Measurements from ENCODE around the gene LRMDA.

The LRMDA gene

DNA sequence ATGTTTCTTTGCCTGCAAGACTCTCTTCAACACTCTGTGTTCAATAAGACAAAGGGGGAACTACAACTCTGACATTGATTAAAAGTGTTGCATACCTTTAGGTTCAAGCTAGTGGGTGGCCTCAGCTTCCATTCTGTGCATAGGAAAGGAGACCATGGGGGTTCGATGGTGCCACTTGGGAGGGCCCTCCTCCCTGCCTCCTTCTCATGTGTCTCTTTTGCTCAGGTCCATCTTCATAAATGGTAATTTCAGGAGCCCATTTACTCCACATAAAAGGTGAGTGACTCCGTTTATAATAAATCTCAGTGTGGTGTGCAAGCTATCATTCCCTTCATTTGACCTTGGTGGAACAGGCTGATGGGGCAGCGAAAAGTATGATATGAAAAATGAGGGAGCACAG, 285.1 kb downstream of the LRMDA start:
- DNase-seq, result no peak
- peaks cover 37% of the 10 kb centered on the region for H3K4me1 Mint-ChIP-seq
- H3K27me3 Mint-ChIP-seq (ENCODE audit: low read depth, poor library complexity), result peaks cover 6% of the 10 kb centered on the region
- no peak overlapping the region for H3K4me3 Mint-ChIP-seq
- no peak overlapping the region for H3K27ac Mint-ChIP-seq
- no peaks in the 10 kb centered on the region for H3K36me3 Mint-ChIP-seq (ENCODE audit: low read depth)
- no peak for TF ChIP-seq CTCF (IDR thresholded peaks at IDR 0.05)
- H3K9me3 Mint-ChIP-seq, result peaks cover 6% of the 10 kb centered on the region

- peaks cover 6% of the 10 kb centered on the region for H3K27me3 Mint-ChIP-seq (ENCODE audit: low read depth, poor library complexity)
These were observed 285.9 kb downstream of the LRMDA start for GRCh38 chr10:75717126-75717916.

GRCh38 chr10:75718991-75719390, 287.6 kb downstream of the LRMDA start:
- Mint-ChIP-seq H3K4me3 (no peak overlapping the region), H3K4me1 (peaks cover 21% of the 10 kb centered on the region), H3K27ac (no peak overlapping the region), H3K9me3 (peaks cover 6% of the 10 kb centered on the region), H3K27me3 (ENCODE audit: low read depth, poor library complexity) (peaks cover 6% of the 10 kb centered on the region), H3K36me3 (ENCODE audit: low read depth) (no peaks in the 10 kb centered on the region)
- no peak for DNase-seq
- no peak for TF ChIP-seq CTCF (IDR thresholded peaks at IDR 0.05)

More at GRCh38 chr10:75717126-75717916, 285.9 kb downstream of the LRMDA start:
- Mint-ChIP-seq H3K4me1 (peaks cover 30% of the 10 kb centered on the region), H3K4me3 (no peak overlapping the region), H3K36me3 (ENCODE audit: low read depth) (no peaks in the 10 kb centered on the region), H3K27ac (no peak overlapping the region), H3K9me3 (peaks cover 6% of the 10 kb centered on the region)
- DNase-seq, result no peak
- TF ChIP-seq CTCF (IDR thresholded peaks at IDR 0.05), result no peak

DNA sequence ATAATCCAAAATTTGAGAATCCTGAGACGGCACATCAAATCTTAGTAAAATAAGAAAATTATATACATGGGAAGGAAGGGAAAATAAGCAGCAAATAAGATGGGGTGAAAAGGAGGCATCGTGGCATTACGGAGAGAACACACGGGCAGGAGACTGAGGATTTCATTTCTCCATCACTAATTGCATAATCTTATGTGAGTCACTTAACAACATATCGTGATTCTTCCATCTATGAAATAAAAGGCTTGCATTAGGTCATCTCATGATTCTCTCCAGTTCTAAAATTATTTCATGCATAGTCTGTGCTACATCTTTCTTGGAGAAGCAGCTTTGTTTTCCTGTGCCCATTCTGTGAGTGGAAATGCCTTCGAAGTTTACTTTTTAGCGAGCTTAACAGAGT, 288.7 kb downstream of the LRMDA start:
- H3K9me3 Mint-ChIP-seq, result peaks cover 3% of the 10 kb centered on the region
- H3K27ac Mint-ChIP-seq, result no peak overlapping the region
- H3K4me3 Mint-ChIP-seq, result no peak overlapping the region
- DNase-seq, result no peak
- H3K36me3 Mint-ChIP-seq (ENCODE audit: low read depth), result no peaks in the 10 kb centered on the region
- H3K27me3 Mint-ChIP-seq (ENCODE audit: low read depth, poor library complexity), result peaks cover 3% of the 10 kb centered on the region
- H3K4me1 Mint-ChIP-seq, result peaks cover 20% of the 10 kb centered on the region
- TF ChIP-seq CTCF (IDR thresholded peaks at IDR 0.05), result no peak

GRCh38 chr10:75722020-75722419, 290.6 kb downstream of the LRMDA start:
- Mint-ChIP-seq H3K4me3 (no peak overlapping the region), H3K27me3 (ENCODE audit: low read depth, poor library complexity) (no peaks in the 10 kb centered on the region), H3K9me3 (no peaks in the 10 kb centered on the region), H3K4me1 (peaks cover 25% of the 10 kb centered on the region), H3K36me3 (ENCODE audit: low read depth) (no peaks in the 10 kb centered on the region), H3K27ac (no peak overlapping the region)
- no peak for TF ChIP-seq CTCF (IDR thresholded peaks at IDR 0.05)
- no peak for DNase-seq

- no peak for DNase-seq
- Mint-ChIP-seq H3K36me3 (ENCODE audit: low read depth) (no peaks in the 10 kb centered on the region), H3K9me3 (no peaks in the 10 kb centered on the region), H3K4me3 (no peak overlapping the region), H3K4me1 (peaks cover 24% of the 10 kb centered on the region), H3K27me3 (ENCODE audit: low read depth, poor library complexity) (no peaks in the 10 kb centered on the region), H3K27ac (no peak overlapping the region)
- TF ChIP-seq CTCF (IDR thresholded peaks at IDR 0.05), result no peak
These were observed 291.2 kb downstream of the LRMDA start for GRCh38 chr10:75722609-75723008.

Data from nephron progenitor cell (in vitro differentiated cells).